OCI-LY1 (cell line): ENCODE data around the gene FAM222A.

ENCODE experiments used
- EZH2 ChIP-seq: fragments of 200-600 bp; sonication (generic), shearing (Covaris generic); IDR thresholded peaks from 2 replicates; pipeline ENCODE4 v1.8.0; 2017; ENCODE audit warnings: borderline replicate concordance, mixed run types, mild to moderate bottlenecking, antibody characterized with exemption, low read length, moderate library complexity, mixed read lengths
- TF ChIP-seq, protein P1 (sequence below): fragments of 200-600 bp; sonication (generic), shearing (Covaris generic); IDR thresholded peaks from 2 replicates; pipeline ENCODE4 v1.5.1; 2017; ENCODE audit warnings: mild to moderate bottlenecking, antibody characterized with exemption, low read length, moderate library complexity, mixed read lengths

DNA sequence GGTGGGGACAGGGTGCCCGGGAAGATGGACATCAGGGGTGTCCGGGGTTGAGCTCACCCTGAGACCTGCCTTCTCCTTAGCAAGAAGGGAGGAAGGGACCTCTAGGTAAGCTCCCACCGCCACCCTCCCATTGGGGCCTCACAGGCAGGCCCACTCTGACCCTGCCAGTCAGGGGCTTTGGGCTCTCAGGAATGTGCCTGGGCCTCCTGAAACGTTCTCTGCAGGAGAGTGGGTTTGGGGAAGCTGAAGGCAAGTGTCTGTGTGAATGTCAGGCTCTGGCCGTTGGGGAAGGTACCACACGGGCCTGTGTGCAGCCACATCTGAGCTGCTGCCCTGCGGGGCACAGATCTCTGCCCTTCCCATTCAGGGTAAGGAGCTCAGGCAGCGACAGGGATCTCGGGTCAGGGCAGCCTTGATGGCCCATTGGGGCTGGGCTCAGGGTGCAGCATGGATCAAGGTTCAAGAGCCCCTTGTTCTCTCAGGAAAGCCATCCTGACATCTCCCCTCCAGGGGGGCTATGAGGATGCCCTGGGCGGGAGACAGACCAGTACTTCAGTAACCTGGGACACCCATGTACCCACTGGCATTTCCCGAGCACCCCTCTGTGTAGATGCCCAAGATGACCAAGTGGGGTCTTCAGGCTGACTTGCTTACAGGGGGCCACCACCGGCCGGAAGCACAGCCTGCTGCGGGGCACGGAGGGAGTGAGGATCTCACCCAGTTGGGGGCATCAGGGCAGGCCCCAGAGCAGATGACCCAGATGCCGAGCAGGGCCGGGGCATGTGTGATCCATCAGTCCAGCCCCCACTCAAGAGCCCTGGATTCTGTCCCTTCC, 29.7 kb downstream of the FAM222A start:
- TF ChIP-seq, protein P1, sequence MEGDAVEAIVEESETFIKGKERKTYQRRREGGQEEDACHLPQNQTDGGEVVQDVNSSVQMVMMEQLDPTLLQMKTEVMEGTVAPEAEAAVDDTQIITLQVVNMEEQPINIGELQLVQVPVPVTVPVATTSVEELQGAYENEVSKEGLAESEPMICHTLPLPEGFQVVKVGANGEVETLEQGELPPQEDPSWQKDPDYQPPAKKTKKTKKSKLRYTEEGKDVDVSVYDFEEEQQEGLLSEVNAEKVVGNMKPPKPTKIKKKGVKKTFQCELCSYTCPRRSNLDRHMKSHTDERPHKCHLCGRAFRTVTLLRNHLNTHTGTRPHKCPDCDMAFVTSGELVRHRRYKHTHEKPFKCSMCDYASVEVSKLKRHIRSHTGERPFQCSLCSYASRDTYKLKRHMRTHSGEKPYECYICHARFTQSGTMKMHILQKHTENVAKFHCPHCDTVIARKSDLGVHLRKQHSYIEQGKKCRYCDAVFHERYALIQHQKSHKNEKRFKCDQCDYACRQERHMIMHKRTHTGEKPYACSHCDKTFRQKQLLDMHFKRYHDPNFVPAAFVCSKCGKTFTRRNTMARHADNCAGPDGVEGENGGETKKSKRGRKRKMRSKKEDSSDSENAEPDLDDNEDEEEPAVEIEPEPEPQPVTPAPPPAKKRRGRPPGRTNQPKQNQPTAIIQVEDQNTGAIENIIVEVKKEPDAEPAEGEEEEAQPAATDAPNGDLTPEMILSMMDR: no peak
- no peak for TF ChIP-seq EZH2
